ENCODE results near the gene CACNA1D. TPM values are rescaled to one million over a fixed set of nuclear protein-coding genes. Genes with fewer than 3 reads are reported as not detected.
A peak's percentile ranks its signal among the peaks of the same experiment; 100 is the strongest.

CACNA1D gene
- total and polyA plus RNA-seq, 2 donors (not counting 3 experiments of a cell fraction or from before 2014, with no cell fraction given) = 0.06 TPM; not detected in 1

- CTCF ChIA-PET = no interaction called here
- no peak for FAIRE-seq
- H3K9me3 ChIP-seq (replicated peaks; ENCODE audit: control insufficient read depth, insufficient read depth, low read length) = no peaks in the 10 kb centered on the region
- no peaks in the 10 kb centered on the region for H3K9me1 ChIP-seq (replicated peaks; ENCODE audit: control insufficient read depth, extremely low read depth, insufficient read depth, low read length)
- POLR2A ChIA-PET = no interaction called here
- H3K4me2 ChIP-seq (ENCODE audit: insufficient read depth, low read length) = no peak overlapping the region
- no peaks in the 10 kb centered on the region for H4K20me1 ChIP-seq (replicated peaks; ENCODE audit: control insufficient read depth, extremely low read depth, insufficient read depth, low read length)
- no peak overlapping the region for H3K27ac ChIP-seq (ENCODE audit: insufficient read depth, low read depth, low read length)
- no peaks in the 10 kb centered on the region for H3K36me3 ChIP-seq (ENCODE audit: control insufficient read depth in 2 of 2, extremely low read depth in 1 of 2, insufficient read depth in 2 of 2, low read length in 2 of 2)
- H3K9ac ChIP-seq (replicated peaks; ENCODE audit: extremely low read depth, insufficient read depth, low read length) = no peak overlapping the region
- H2AFZ ChIP-seq (ENCODE audit: low read depth, low read length) = no peak overlapping the region
- H3K4me3 ChIP-seq (replicated peaks in 1 of 3; ENCODE audit: insufficient read depth in 1 of 3, low read depth in 1 of 3, low read length in 3 of 3) = no peak overlapping the region
- no peaks in the 10 kb centered on the region for H3K4me1 ChIP-seq (ENCODE audit: control insufficient read depth, extremely low read depth, insufficient read depth, low read length)
- dilution Hi-C loops (cut with MboI; ENCODE audit: extremely low pct_ligation_motif_present, low sequenced_read_pairs) (no loop called here), intact Hi-C loops (cut with micrococcal nuclease) (no loop called here)
- no peaks in the 10 kb centered on the region for H3K27me3 ChIP-seq (ENCODE audit: control insufficient read depth in 2 of 2, insufficient read depth in 2 of 2, low read length in 2 of 2)
- TF ChIP-seq MYC (IDR thresholded peaks at IDR 0.05; ENCODE audit: low read depth, low read length) (no peak), GATA2 (IDR thresholded peaks at IDR 0.05; ENCODE audit: insufficient read depth, insufficient read length, low read depth, low read length) (peak; percentile 23)
- H3K79me2 ChIP-seq (ENCODE audit: control insufficient read depth, insufficient read depth, low read length) = no peaks in the 10 kb centered on the region
- BruUV-seq (replicated peaks) = no TSS peak
- no peak for DNase-seq (ENCODE audit: low read depth, low spot score)
Measured at GRCh38 chr3:53715815-53716483, 221.5 kb downstream of the CACNA1D start.

DNA sequence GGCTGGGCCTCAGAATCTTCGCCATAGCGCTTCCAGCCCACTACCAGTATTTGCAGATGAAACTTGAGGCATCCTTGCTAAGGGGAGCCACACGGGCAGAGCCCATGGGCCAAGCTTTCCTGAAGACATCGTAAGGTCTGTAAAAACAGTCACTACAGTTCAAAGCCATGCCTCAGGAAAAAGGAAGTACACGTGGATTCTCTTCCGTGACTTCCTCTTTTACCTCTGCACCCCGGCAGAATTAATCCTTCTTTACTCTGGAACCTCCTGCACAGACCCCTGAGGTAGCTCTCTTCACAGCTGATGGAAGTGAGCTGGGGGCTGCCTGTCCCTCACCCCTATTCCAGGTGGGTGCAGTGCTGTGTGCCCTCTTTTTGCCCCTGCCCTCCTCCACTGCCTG is 222.6 kb downstream of the CACNA1D start:
- intact Hi-C loops (cut with micrococcal nuclease) = no loop called here
- Histone ChIP-seq H3K27ac (ENCODE audit: insufficient read depth, low read depth, low read length) (no peak overlapping the region), H3K4me3 (replicated peaks in 1 of 3; ENCODE audit: insufficient read depth in 1 of 3, low read depth in 1 of 3, low read length in 3 of 3) (no peak overlapping the region), H3K4me1 (ENCODE audit: control insufficient read depth, extremely low read depth, insufficient read depth, low read length) (no peaks in the 10 kb centered on the region), H4K20me1 (replicated peaks; ENCODE audit: control insufficient read depth, extremely low read depth, insufficient read depth, low read length) (no peaks in the 10 kb centered on the region), H3K9me1 (replicated peaks; ENCODE audit: control insufficient read depth, extremely low read depth, insufficient read depth, low read length) (no peaks in the 10 kb centered on the region), H2AFZ (ENCODE audit: low read depth, low read length) (no peak overlapping the region), H3K36me3 (ENCODE audit: control insufficient read depth in 2 of 2, extremely low read depth in 1 of 2, insufficient read depth in 2 of 2, low read length in 2 of 2) (no peaks in the 10 kb centered on the region), H3K4me2 (ENCODE audit: insufficient read depth, low read length) (no peak overlapping the region), H3K27me3 (ENCODE audit: control insufficient read depth in 2 of 2, insufficient read depth in 2 of 2, low read length in 2 of 2) (no peaks in the 10 kb centered on the region), H3K79me2 (ENCODE audit: control insufficient read depth, insufficient read depth, low read length) (no peaks in the 10 kb centered on the region), H3K9me3 (replicated peaks; ENCODE audit: control insufficient read depth, insufficient read depth, low read length) (no peaks in the 10 kb centered on the region), H3K9ac (replicated peaks; ENCODE audit: extremely low read depth, insufficient read depth, low read length) (no peak overlapping the region)
- DNase-seq (ENCODE audit: low read depth, low spot score) = no peak
- dilution Hi-C loops (cut with MboI; ENCODE audit: extremely low pct_ligation_motif_present, low sequenced_read_pairs) = no loop called here
- no peak for TF ChIP-seq MYC (IDR thresholded peaks at IDR 0.05; ENCODE audit: low read depth, low read length)
- no peak for TF ChIP-seq POLR2AphosphoS5 (IDR thresholded peaks at IDR 0.05; ENCODE audit: insufficient read depth, low read depth, low read length)
- no peak for TF ChIP-seq POLR2A (IDR thresholded peaks at IDR 0.05; ENCODE audit: low read depth, low read length)
- no peak for TF ChIP-seq EZH2 (IDR thresholded peaks at IDR 0.05; ENCODE audit: borderline replicate concordance, low read depth, low read length, severe bottlenecking)
- TF ChIP-seq FOS (IDR thresholded peaks at IDR 0.05; ENCODE audit: borderline replicate concordance, insufficient read depth, low read length) = no peak
- no peak for TF ChIP-seq JUN (IDR thresholded peaks at IDR 0.05; ENCODE audit: borderline replicate concordance, insufficient read depth, insufficient read length, low read depth)
- no peak for TF ChIP-seq CTCF (IDR thresholded peaks at IDR 0.05; ENCODE audit: extremely low read depth in 1 of 2, insufficient read depth in 1 of 2, low read depth in 1 of 2, low read length in 2 of 2)
- TF ChIP-seq, protein P1, sequence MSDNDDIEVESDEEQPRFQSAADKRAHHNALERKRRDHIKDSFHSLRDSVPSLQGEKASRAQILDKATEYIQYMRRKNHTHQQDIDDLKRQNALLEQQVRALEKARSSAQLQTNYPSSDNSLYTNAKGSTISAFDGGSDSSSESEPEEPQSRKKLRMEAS (IDR thresholded peaks at IDR 0.05; ENCODE audit: insufficient read depth, insufficient read length) = no peak
- no peak for TF ChIP-seq GATA2 (IDR thresholded peaks at IDR 0.05; ENCODE audit: insufficient read depth, insufficient read length, low read depth, low read length)
- FAIRE-seq = no peak
- POLR2A ChIA-PET = no interaction called here
- no TSS peak for BruUV-seq (replicated peaks)
- CTCF ChIA-PET = no interaction called here
